Neural progenitor cell (in vitro differentiated cells): Measurements from ENCODE around the gene TNFRSF18.

Source experiments
- CTCF ChIP-seq: fragments of 200-600 bp; sonication (generic); IDR thresholded peaks from 2 replicates; pipeline ENCODE4 v1.5.1; 2017; ENCODE audit warnings: antibody characterized with exemption, mild to moderate bottlenecking
- EZH2 ChIP-seq: fragments of 200-600 bp; sonication (generic); IDR thresholded peaks from 2 replicates; pipeline ENCODE4 v1.6.1; 2017; ENCODE audit warnings: antibody characterized with exemption, mild to moderate bottlenecking, moderate library complexity

GRCh38 chr1:1155258-1155657, 51.1 kb downstream of the TNFRSF18 start:
- TF ChIP-seq CTCF (no peak), EZH2 (no peak)
